ENCODE data around the gene CYP11A1.
"Not testable (repeated sequence)": the region's sequence is repeated elsewhere in the genome, so short reads cannot be mapped to it uniquely, and the experiment has no call there.

CYP11A1 gene

DNA sequence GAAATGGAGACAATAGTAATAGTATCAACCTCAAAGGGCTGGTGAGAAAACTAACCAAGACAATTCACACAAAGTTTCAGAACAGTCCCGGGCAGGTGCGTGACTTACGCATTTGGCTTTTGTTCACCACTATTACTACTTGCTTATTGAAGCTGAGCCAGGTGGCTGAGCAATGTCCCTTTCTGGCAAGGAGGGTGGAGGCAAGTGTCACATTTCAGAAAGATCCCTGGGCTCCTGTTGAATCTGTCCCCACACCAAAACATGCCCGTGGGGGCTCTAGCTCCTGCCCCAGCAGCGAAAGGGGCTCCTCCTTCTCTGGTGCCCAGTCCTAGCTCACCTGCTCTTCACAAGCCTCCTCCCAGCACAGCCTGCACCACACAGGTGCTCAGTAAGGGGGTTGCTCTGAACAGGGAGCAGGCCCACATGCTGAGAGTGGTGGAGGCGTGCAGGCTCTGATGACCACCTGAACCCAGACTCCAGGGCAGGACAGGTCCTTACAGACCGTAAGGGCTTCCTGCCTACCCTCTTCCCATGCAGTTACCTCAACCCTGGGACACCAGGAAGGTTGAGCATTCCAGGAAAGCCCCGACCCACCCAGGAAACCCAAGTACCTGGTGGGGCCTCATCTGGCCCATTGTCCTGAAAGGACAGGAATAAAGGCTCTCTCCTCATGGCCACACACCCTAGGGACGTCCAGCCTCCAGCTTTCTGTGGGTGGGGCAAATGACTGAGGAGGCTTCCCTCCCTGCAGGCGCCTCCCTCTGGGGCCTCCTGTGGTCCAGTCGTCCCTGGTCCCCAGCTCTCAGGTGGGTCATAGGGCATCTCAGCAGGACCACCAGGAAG lies 33.7 kb upstream of the CYP11A1 start:
- no peak for DNase-seq (ENCODE audit: low read depth)

DNA sequence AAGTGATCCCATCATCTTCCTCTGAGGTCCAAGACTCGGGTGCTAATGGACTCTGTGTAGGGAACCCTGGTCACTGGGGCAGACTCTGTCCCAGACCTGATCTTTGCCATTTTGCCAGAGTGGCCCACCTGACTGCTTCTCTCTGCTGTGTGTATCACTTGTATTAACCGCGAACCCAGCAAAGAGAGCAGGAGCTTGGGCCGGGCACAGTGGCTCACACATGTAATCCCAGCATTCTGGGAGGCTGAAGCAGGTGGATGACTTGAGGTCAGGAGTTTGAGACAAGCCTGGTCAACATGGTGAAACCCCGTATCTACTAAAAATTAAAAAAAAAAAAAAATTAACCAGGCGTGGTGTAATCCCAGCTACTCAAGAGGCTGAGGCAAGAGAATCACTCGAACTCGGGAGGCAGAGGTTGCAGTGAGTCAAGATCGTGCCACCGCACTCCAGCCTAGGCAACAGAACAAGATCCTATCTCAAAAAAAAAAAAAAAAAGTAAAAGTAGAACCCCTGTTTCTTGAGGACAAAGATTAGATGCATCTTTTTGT lies 32.9 kb upstream of the CYP11A1 start:
- no peak for DNase-seq (ENCODE audit: low read depth)

DNA sequence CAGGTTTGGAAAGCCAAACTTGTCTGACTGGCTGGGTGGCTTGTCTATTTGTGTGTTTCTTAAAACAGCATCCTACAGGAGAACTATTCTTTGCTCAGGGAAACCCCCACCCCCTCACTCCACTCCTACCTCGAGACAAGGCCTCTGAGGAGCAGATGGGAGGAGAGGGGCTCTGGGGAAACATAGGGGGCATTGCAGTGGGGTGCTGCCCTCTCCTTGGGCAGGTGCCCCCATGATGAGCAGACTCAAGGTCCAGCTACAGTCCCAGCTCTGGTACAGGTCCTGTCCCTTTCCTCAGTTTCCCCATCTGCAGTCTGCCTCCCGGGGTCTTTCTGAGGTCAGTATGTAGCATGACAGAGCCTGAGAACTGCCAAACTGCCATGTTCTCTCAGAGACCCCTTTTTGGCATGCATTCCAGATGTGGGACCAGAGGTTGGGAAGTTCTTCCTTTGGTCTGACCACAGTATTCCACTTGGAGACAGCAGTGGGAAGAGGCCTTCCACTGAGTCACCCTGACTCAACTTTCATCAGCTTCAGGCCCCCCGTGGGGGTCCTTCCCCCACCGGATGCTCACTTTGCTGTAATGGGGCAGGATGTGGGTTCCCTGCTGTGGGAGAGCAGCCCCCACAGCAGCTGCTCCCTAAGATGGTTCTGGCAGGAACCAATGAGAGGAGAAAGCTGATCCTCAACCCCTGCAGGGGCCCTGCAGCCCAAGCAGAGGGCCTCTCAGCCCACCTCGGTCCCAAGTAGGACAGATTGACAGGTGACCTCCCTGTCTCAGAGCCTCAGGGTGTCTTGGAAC lies 32.3 kb upstream of the CYP11A1 start:
- no peak for DNase-seq (ENCODE audit: low read depth)

DNA sequence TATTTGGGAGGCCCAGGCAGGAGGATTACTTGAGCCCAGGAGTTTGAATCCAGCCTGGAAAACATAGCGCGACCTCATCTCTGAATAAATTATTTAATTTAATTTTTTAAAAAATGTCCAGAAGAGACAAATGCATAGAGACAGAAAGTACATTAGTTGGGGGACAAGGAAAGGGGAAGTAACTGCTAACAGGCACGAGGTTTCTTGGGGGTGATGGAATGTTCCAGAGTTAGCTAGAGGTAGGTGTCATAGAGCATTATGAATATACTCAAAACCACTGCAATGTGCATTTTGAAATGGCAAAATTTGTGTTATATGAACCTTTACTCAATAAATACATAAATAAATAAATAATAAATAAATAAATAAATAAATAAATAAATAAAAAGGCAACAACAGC lies 31.7 kb upstream of the CYP11A1 start:
- DNase-seq (ENCODE audit: low read depth): no peak

DNA sequence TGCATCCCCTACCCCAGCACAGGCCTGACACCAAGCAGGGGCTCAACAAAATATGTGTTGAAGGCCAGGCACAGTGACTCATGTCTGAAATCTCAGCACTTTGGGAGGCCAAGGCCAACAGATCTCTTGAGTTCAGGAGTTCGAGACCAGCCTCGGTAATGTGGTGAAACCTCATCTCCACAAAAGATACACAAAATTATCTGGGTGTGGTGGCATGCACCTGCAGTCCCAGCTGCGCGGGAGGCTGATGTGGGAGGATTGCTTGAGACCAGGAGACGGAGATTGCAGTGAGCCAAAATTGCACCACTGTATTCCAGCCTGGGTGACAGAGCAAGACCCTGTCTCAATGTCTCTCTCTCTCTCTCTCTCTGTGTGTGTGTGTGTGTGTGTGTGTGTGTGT lies 30.7 kb upstream of the CYP11A1 start:
- no peak for DNase-seq (ENCODE audit: low read depth)

DNA sequence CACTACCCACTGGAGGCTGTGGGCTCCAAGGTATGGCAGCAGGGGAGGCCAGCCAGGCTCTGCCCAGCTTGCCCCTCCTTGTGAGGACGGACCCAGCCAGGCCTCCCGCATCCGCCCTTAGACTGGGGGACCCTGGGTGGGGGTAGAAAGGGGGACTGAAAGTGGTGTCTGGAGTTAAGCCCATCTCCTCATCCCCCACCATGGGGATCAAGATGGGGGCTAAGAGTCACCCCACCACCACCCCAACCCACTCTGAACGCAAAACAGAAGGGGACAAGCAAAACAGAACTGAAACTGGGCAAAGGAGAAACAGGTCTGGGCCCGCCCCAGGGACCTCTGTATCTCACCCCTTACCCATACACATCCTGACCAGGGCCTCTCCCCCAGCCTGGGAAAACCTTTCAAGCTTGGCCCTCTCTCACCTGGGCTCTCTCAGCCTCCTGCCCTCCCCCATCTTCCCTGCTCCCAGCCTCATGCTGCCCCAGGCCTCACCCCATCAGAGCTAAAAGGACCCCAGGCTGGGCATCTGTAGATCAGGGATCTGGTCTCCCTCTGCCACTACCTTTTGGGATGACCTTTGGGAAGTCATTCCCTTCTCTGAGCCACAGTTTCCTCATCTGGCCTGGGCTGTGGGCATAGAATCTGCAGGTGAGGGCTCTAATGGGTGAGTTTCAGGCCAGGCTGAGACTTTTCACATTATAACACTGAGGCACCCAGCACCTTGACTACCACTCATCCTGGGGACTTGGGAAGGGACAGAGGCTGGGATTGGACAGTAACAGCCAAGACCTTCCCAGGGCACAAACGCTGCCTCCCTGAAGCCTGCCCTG lies 30.0 kb upstream of the CYP11A1 start:
- no peak for DNase-seq (ENCODE audit: low read depth)

DNA sequence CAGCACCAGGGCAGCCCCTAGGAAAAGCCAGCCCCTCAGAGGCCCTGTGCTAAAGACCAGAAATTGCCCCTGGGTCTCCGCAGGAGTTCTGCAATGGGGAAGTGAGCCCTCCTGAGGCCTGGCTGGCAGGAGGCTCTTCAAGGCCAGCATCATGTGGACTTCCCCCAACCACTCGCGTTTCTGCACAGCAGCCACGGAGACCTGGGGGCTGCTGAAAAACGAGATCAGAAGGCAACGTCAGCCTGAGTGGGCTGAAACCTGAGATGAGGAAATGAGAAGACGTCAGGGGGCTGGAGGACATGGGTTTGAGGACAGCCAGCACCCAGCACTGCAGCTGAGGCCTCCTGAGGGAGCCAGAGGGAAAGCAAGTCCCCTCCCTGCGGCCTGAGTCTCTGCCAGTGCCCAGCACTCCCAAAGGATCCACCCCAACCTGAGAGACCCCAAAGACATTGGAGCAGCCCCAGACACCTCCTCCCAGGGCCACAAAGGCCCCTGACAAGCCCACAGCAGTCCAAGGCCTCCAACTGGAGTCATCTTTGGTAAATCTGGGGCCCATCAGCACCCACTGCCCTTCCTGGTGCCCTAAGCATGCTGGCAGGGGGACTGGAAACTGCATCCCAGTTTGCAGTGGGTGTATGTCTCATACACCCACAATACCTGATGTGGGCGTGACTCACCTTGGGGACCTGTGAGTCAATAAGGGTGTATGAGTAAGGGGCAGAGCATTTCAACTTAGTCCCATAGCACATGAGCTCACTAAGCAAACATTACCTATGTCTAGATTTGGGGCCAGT lies 29.2 kb upstream of the CYP11A1 start:
- DNase-seq (ENCODE audit: low read depth): no peak

DNA sequence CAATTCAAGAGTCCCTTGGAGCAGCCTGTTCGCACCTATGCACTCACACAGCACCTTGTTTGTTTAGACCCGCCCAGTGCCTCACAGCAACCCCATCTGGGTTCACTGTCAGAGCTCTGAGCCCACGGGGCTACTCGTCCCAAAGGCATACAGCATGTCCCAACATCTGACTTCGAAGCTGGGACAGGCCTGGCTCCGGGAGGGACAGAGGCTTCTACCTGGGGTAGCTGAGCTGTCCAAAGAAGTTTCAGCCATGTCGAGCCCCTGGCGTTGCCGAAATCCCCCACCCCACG lies 28.6 kb upstream of the CYP11A1 start:
- no peak for DNase-seq (ENCODE audit: low read depth)

DNA sequence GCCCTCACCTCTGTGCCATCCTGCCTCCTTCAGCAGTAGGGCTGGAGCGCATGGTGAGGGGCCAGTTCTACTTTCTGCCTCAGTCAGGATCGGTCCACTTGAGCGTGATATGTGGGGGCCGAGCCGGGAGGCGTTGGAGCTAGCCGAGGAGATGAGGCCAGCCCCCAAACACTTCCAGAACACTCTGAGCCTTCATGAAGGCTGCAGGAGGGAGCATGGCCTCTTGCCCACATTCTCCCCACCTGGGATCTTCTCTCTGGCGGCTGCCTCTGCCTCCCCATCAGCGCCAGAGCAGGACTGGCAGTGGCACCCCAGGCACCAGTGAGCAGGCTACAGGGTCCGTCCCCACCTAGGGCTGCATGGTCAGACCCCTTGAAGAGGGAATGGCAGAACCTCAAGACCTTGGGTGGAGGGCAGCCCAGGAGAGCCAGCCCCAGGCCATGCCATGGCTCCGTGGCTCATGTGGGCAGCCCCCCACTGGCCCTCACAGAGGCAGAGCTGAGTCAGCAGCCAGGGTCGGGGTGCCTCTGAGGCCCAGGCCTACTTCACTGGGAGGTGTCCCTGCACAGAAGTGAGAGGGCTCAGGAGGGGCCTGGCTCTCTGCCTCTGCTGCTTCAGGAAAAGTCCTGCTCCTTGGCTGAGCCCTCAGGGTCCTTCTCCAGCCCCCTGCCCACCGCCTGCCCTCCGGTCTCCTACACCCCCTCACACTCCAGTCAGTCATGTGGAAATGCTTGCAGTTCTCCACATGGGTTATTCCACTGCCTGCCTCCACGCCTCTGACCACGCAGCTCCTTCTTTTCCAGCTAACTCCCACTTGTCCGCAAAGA lies 28.1 kb upstream of the CYP11A1 start:
- DNase-seq (ENCODE audit: low read depth): no peak

DNA sequence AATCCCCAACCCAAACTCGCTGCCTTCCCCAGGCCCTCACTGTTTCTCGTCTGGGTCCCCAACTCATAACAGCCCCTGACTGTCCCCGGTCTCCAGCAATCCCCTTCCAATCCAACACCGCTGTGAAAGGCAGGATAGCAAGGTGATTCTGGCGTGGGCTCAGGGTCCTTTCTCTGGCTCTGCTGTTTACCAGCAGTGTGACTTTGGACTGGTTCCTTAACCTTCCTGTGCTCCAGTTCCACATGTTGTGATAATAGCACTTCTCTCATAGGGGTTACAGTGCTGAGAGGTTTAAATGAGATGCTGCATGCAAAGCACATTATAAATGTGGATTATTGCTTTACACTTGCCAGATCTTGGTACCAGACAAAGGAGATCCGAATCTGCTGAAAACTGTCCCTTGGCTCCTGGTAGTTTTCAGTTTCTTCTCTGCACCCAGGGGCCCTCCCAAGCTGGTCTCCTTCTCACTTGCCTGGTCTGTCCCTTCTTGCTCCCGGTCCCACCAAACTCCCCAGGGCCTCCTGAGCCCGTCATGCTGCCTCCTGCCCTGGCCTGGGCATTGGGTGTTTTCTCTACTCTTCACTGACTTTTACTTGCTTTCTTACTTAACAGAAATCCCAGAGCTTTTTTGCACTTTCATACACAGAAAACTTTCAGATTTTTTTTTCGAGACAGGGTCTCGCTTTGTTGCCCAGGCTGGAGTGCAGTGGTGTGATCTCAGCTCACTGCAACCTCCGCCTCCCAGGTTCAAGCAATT lies 26.8 kb upstream of the CYP11A1 start:
- DNase-seq (ENCODE audit: low read depth): no peak

DNA sequence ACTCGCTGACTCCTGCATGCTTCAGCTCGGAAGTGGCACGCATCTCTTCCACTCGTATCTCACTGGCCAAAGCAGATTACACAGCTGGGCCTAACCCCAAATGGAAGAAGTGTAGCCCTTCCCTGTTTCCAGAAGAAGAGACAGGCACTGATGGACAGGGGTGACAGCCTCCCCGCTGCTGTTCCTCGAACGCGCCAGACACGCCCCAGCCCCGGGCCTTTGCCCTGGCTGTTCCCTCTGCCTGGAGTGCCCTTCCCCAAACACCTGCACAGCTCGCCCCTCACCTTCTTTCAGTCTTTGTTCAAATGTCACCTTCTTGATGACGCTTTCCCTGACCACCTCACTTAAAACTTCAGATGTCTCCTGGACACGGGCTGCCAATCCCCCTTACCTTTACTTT lies 26.0 kb upstream of the CYP11A1 start:
- no peak for DNase-seq (ENCODE audit: low read depth)

DNA sequence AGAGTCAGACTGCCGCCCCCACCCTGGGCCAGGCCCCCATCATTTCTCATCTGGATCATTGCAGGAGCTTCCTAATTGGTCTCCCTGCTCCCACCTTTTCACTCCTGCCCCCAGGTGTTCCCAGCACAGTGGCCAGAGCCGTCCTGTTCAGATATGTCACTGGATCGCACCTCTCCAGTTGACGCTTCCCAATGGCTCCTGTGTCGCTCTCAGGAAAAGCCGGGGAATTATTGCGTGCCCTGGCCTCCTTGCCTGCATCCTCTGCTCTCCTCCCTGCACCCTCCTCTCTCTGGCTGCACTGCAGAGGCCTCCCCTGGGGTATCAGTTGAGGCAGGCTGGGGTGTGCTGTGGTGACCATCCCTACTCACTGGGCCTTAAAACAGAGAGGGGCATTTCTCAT lies 25.5 kb upstream of the CYP11A1 start:
- no peak for DNase-seq (ENCODE audit: low read depth)

DNA sequence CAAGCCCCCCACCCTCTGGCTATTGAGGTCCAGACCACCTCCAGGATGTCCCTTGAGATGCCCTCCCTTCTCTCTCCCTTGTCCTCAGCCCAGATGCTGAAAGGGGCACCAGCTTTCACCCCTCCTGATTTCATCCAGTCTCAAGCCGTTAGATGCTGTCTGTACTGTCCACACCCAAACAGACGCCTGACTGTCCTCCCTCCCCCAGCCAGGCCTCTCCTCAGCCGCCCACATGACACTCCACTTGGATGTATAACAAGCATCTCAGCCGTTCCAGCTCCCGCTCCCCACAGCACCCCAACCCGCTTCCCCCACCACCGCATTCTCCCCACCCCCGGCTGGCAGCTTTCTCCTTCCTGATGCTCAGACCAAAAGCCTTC lies 25.0 kb upstream of the CYP11A1 start:
- DNase-seq (ENCODE audit: low read depth): no peak

DNA sequence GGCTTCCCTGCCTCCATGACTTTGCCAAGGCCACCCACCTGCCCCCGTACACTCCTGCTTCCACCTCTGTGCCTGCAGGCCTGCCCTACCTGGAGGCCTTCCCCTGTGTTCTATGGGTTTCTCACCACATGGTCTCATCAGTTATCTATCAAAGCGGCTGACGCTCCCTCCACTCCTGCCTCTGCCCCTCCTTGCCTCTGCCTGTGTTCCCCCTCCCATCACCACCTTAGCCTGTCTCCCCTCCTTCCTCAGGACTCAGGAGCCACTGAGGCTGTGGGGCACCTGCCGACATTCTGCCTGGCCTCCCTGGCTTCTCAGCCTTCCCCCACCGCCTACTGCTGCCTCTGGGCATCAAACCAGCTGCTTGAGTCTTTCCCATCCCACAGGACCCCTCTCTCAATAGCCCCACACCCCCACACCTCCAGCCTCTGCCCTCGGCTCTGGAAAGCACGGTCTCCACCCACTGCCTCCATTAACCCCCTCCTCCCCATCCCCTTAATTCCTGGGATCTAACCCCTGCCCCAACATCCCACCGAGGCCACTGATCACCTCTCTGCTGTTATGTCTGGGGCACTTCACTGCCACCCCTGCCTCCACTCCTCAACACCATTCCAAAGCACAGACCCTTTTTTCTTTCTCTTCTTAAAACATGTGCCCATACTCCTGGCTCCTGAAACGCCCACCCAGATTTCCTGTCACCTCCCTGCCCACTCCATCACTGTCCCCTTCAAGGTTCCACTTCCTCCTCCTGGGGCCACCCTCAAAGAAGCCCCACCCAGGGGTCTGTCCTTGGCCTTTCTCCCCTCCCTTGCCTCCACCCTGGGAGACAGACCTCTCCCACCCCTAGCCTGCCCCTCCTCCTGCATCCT lies 24.4 kb upstream of the CYP11A1 start:
- DNase-seq (ENCODE audit: low read depth): no peak

DNA sequence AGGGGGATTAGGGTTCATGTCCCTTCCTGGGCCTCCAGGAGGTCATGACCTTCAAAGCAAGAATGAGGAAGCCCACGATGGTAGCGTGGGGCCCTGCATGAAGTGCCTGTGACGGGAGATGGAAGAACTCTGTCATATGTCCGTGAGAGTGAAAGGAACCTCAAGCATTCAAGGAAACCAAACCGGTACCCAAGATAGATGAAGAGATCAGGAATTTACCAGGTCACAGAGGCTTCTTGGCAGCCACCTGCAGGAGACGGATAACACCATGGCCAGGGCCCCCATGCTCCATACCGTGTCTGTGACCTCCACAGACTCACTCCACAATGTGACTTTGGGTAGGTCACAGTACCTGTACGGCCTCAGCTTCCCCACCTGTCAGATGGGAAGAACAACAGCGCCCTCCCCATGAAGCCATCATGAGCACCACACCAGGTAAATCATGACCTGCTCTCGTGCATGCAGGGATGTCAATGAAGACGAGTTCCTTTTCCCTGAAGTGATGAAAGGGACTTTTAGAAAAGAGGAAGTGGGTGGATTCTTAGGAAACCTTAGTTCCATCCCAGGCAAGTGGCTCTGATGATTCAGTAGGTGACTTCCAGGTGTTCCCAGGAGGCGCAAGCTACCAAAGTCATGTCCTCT lies 23.3 kb upstream of the CYP11A1 start:
- DNase-seq (ENCODE audit: low read depth): no peak

DNA sequence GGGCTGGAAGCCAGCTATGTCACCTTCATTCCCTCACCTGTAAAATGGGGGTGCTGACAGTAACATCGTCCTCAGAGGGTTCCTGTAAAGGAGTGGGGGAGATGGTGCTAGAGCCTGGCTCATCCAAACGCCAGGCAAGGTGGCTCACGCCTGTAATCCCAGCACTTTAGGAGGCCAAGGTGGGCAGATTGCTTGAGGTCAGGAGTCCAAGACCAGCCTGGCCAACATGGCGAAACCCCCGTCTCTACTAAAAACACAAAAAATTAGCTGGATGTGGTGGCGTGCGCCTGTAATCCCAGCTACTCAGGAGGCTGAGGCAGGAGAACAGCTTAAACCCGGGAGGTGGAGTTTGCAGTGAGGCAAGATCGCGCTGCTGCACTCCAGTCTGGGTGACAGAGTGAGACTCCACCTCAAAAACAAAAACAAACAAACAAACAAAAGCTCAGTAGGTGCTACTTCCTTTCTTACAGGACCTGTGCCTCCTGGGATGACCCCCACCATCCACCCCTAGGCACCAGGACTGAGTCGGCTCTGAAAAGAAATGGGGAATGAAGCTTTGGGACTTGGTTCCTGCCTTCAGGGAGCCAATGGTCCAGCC lies 22.7 kb upstream of the CYP11A1 start:
- not testable (repeated sequence) for DNase-seq (ENCODE audit: low read depth)

DNA sequence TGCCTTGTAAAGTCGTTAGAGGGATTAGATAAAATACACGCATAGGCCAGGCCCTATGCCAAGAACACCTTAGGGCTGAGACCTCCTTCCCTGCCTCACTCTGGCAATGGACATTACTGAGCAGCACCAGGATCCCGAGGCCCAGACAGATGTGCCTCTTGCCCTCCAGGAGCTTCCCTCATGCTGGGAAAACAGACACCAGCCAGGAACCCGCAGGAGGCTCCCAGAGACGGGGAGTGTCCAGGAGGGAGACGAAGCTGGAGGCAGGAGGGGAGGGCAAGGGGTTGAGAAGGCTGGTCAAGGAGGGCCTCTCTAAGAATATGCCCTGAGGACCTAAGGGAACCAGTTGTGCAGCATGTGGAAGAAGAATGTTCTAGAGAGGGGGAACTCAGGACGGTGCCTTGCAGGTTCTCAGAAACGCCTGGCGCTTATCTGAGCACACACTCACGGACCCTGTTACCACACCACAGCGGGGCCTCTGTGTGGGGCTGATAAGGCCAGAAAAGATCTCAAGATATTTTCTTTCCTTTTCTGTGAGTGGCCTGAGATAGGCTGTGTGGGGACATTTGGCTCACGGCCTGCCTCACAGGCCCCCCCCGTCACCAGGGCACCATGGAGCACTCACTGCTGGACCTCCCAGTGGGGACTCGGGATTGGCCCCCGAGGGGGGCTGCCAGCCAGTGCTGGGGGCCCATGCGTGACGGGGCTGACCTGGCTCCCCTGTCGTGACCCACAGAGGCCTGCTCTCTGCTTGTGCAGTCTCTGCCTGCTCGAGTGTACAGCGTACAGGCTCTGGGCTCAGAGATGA lies 22.0 kb upstream of the CYP11A1 start:
- DNase-seq (ENCODE audit: low read depth): no peak

All from GM04504 (cell line).